ENCODE data around the gene NEK9.

The NEK9 gene

GRCh38 chr14:75143761-75144527, 17.1 kb upstream of the NEK9 start:
- Histone ChIP-seq H3K36me3 (ENCODE audit: control insufficient read depth, insufficient read depth, low read length) (peaks cover 17% of the 10 kb centered on the region), H3K4me3 (ENCODE audit: low read depth, low read length) (no peak overlapping the region), H3K9me3 (ENCODE audit: control insufficient read depth, insufficient read depth, low read depth, low read length) (no peaks in the 10 kb centered on the region), H3K4me1 (ENCODE audit: control insufficient read depth, insufficient read depth, low read length) (peaks cover 9% of the 10 kb centered on the region), H3K27me3 (ENCODE audit: control insufficient read depth, insufficient read depth, low read length) (no peaks in the 10 kb centered on the region), H3K9ac (ENCODE audit: low read length) (no peak overlapping the region), H3K27ac (ENCODE audit: low read depth, low read length) (no peak overlapping the region)

GRCh38 chr14:75142494-75142893, 15.6 kb upstream of the NEK9 start:
- H3K4me3 ChIP-seq (ENCODE audit: low read depth, low read length), result no peak overlapping the region
- peaks cover 16% of the 10 kb centered on the region for H3K36me3 ChIP-seq (ENCODE audit: control insufficient read depth, insufficient read depth, low read length)
- H3K4me1 ChIP-seq (ENCODE audit: control insufficient read depth, insufficient read depth, low read length), result no peaks in the 10 kb centered on the region; the same call in 1 of the 2 replicates
- H3K9ac ChIP-seq (ENCODE audit: low read length), result no peak overlapping the region
- no peaks in the 10 kb centered on the region for H3K27me3 ChIP-seq (ENCODE audit: control insufficient read depth, insufficient read depth, low read length)
- no peak overlapping the region for H3K27ac ChIP-seq (ENCODE audit: low read depth, low read length)
- H3K9me3 ChIP-seq (ENCODE audit: control insufficient read depth, insufficient read depth, low read depth, low read length), result no peaks in the 10 kb centered on the region

- no peak overlapping the region for H3K9ac ChIP-seq (ENCODE audit: low read length)
- no peak overlapping the region for H3K27ac ChIP-seq (ENCODE audit: low read depth, low read length)
- H3K4me1 ChIP-seq (ENCODE audit: control insufficient read depth, insufficient read depth, low read length), result no peaks in the 10 kb centered on the region; the same call in 1 of the 2 replicates
- H3K36me3 ChIP-seq (ENCODE audit: control insufficient read depth, insufficient read depth, low read length), result peaks cover 16% of the 10 kb centered on the region
- no peaks in the 10 kb centered on the region for H3K27me3 ChIP-seq (ENCODE audit: control insufficient read depth, insufficient read depth, low read length)
- no peaks in the 10 kb centered on the region for H3K9me3 ChIP-seq (ENCODE audit: control insufficient read depth, insufficient read depth, low read depth, low read length)
- no peak overlapping the region for H3K4me3 ChIP-seq (ENCODE audit: low read depth, low read length)
Observed at GRCh38 chr14:75141967-75142366, 15.1 kb upstream of the NEK9 start.

- peaks cover 12% of the 10 kb centered on the region for H3K36me3 ChIP-seq (ENCODE audit: control insufficient read depth, insufficient read depth, low read length)
- H3K9ac ChIP-seq (ENCODE audit: low read length), result no peak overlapping the region
- no peaks in the 10 kb centered on the region for H3K9me3 ChIP-seq (ENCODE audit: control insufficient read depth, insufficient read depth, low read depth, low read length)
- no peak overlapping the region for H3K27ac ChIP-seq (ENCODE audit: low read depth, low read length)
- no peaks in the 10 kb centered on the region for H3K4me1 ChIP-seq (ENCODE audit: control insufficient read depth, insufficient read depth, low read length)
- no peaks in the 10 kb centered on the region for H3K27me3 ChIP-seq (ENCODE audit: control insufficient read depth, insufficient read depth, low read length)
- H3K4me3 ChIP-seq (ENCODE audit: low read depth, low read length), result no peak overlapping the region
Observed at GRCh38 chr14:75141062-75141461, 14.2 kb upstream of the NEK9 start.

GRCh38 chr14:75140620-75141019, 13.8 kb upstream of the NEK9 start:
- no peaks in the 10 kb centered on the region for H3K9me3 ChIP-seq (ENCODE audit: control insufficient read depth, insufficient read depth, low read depth, low read length)
- no peak overlapping the region for H3K4me3 ChIP-seq (ENCODE audit: low read depth, low read length)
- H3K9ac ChIP-seq (ENCODE audit: low read length), result no peak overlapping the region
- no peaks in the 10 kb centered on the region for H3K4me1 ChIP-seq (ENCODE audit: control insufficient read depth, insufficient read depth, low read length)
- no peaks in the 10 kb centered on the region for H3K27me3 ChIP-seq (ENCODE audit: control insufficient read depth, insufficient read depth, low read length)
- no peak overlapping the region for H3K27ac ChIP-seq (ENCODE audit: low read depth, low read length)
- H3K36me3 ChIP-seq (ENCODE audit: control insufficient read depth, insufficient read depth, low read length), result peaks cover 13% of the 10 kb centered on the region

GRCh38 chr14:75139185-75139584, 12.3 kb upstream of the NEK9 start:
- no peaks in the 10 kb centered on the region for H3K27me3 ChIP-seq (ENCODE audit: control insufficient read depth, insufficient read depth, low read length)
- H3K4me1 ChIP-seq (ENCODE audit: control insufficient read depth, insufficient read depth, low read length), result no peaks in the 10 kb centered on the region
- peaks cover 15% of the 10 kb centered on the region for H3K36me3 ChIP-seq (ENCODE audit: control insufficient read depth, insufficient read depth, low read length)
- peaks cover 2% of the 10 kb centered on the region; the same call in 1 of the 2 replicates for H3K9me3 ChIP-seq (ENCODE audit: control insufficient read depth, insufficient read depth, low read depth, low read length)
- H3K27ac ChIP-seq (ENCODE audit: low read depth, low read length), result no peak overlapping the region
- no peak overlapping the region for H3K4me3 ChIP-seq (ENCODE audit: low read depth, low read length)
- H3K9ac ChIP-seq (ENCODE audit: low read length), result no peak overlapping the region

GRCh38 chr14:75138492-75138891, 11.6 kb upstream of the NEK9 start:
- Histone ChIP-seq H3K4me3 (ENCODE audit: low read depth, low read length) (no peak overlapping the region), H3K9ac (ENCODE audit: low read length) (no peak overlapping the region)

GRCh38 chr14:75134644-75135043, 7.8 kb upstream of the NEK9 start:
- no peaks in the 10 kb centered on the region for H3K27me3 ChIP-seq (ENCODE audit: control insufficient read depth, insufficient read depth, low read length)
- peaks cover 26% of the 10 kb centered on the region for H3K36me3 ChIP-seq (ENCODE audit: control insufficient read depth, insufficient read depth, low read length)
- peaks cover 10% of the 10 kb centered on the region; the same call in 1 of the 2 replicates for H3K9me3 ChIP-seq (ENCODE audit: control insufficient read depth, insufficient read depth, low read depth, low read length)
- no peak overlapping the region for H3K27ac ChIP-seq (ENCODE audit: low read depth, low read length)
- no peak overlapping the region for H3K9ac ChIP-seq (ENCODE audit: low read length)
- H3K4me1 ChIP-seq (ENCODE audit: control insufficient read depth, insufficient read depth, low read length), result no peaks in the 10 kb centered on the region
- no peak overlapping the region for H3K4me3 ChIP-seq (ENCODE audit: low read depth, low read length)

More at GRCh38 chr14:75138492-75138891, 11.6 kb upstream of the NEK9 start:
- Histone ChIP-seq H3K27me3 (ENCODE audit: control insufficient read depth, insufficient read depth, low read length) (no peaks in the 10 kb centered on the region), H3K9me3 (ENCODE audit: control insufficient read depth, insufficient read depth, low read depth, low read length) (peaks cover 9% of the 10 kb centered on the region; the same call in 1 of the 2 replicates), H3K27ac (ENCODE audit: low read depth, low read length) (no peak overlapping the region), H3K36me3 (ENCODE audit: control insufficient read depth, insufficient read depth, low read length) (peaks cover 22% of the 10 kb centered on the region), H3K4me1 (ENCODE audit: control insufficient read depth, insufficient read depth, low read length) (no peaks in the 10 kb centered on the region)

GRCh38 chr14:75133597-75133996, 6.7 kb upstream of the NEK9 start:
- Histone ChIP-seq H3K27me3 (ENCODE audit: control insufficient read depth, insufficient read depth, low read length) (no peaks in the 10 kb centered on the region), H3K36me3 (ENCODE audit: control insufficient read depth, insufficient read depth, low read length) (peaks cover 26% of the 10 kb centered on the region), H3K9me3 (ENCODE audit: control insufficient read depth, insufficient read depth, low read depth, low read length) (peaks cover 10% of the 10 kb centered on the region; the same call in 1 of the 2 replicates), H3K9ac (ENCODE audit: low read length) (no peak overlapping the region), H3K4me3 (ENCODE audit: low read depth, low read length) (no peak overlapping the region), H3K4me1 (ENCODE audit: control insufficient read depth, insufficient read depth, low read length) (no peaks in the 10 kb centered on the region), H3K27ac (ENCODE audit: low read depth, low read length) (no peak overlapping the region)

- peaks cover 30% of the 10 kb centered on the region for H3K36me3 ChIP-seq (ENCODE audit: control insufficient read depth, insufficient read depth, low read length)
- H3K27ac ChIP-seq (ENCODE audit: low read depth, low read length), result no peak overlapping the region
- no peaks in the 10 kb centered on the region for H3K27me3 ChIP-seq (ENCODE audit: control insufficient read depth, insufficient read depth, low read length)
- peaks cover 10% of the 10 kb centered on the region; the same call in 1 of the 2 replicates for H3K9me3 ChIP-seq (ENCODE audit: control insufficient read depth, insufficient read depth, low read depth, low read length)
- no peak overlapping the region for H3K4me3 ChIP-seq (ENCODE audit: low read depth, low read length)
- peaks cover 3% of the 10 kb centered on the region; the same call in 1 of the 2 replicates for H3K4me1 ChIP-seq (ENCODE audit: control insufficient read depth, insufficient read depth, low read length)
- no peak overlapping the region for H3K9ac ChIP-seq (ENCODE audit: low read length)
Observed at GRCh38 chr14:75132382-75133086, 5.7 kb upstream of the NEK9 start.

- Histone ChIP-seq H3K4me3 (ENCODE audit: low read depth, low read length) (no peak overlapping the region), H3K27ac (ENCODE audit: low read depth, low read length) (no peak overlapping the region), H3K27me3 (ENCODE audit: control insufficient read depth, insufficient read depth, low read length) (no peaks in the 10 kb centered on the region), H3K9ac (ENCODE audit: low read length) (no peak overlapping the region), H3K9me3 (ENCODE audit: control insufficient read depth, insufficient read depth, low read depth, low read length) (0 out of 2 replicates have a peak, but pooled peaks cover 2% of the 10 kb centered on the region), H3K36me3 (ENCODE audit: control insufficient read depth, insufficient read depth, low read length) (peaks cover 9% of the 10 kb centered on the region), H3K4me1 (ENCODE audit: control insufficient read depth, insufficient read depth, low read length) (peaks cover 10% of the 10 kb centered on the region; the same call in 1 of the 2 replicates)
Observed at GRCh38 chr14:75128596-75128990, 1.7 kb upstream of the NEK9 start.

Measured in HUES6 (cell line).